HUES48 (cell line): ENCODE results near the gene TULP4.

Experiments
- H3K27ac ChIP-seq: one replicate; pipeline ENCODE4 v1.7.0; 2013; ENCODE audit warnings: low read depth, low read length, inconsistent platforms
- H3K27me3 ChIP-seq: 2 replicates; pipeline ENCODE4 v1.6.1; 2013; ENCODE audit warnings: mild to moderate bottlenecking, low read length; ENCODE audit not compliant: control insufficient read depth, insufficient read depth
- H3K36me3 ChIP-seq: 2 replicates; pipeline ENCODE4 v1.6.1; 2013; ENCODE audit warnings: low read length; ENCODE audit not compliant: control insufficient read depth, insufficient read depth
- H3K4me1 ChIP-seq: 2 replicates; pipeline ENCODE4 v1.6.1; 2013; ENCODE audit warnings: mild to moderate bottlenecking, low read length; ENCODE audit not compliant: control insufficient read depth, insufficient read depth
- H3K4me3 ChIP-seq: 2 replicates; pipeline ENCODE4 v1.5.1; 2013; ENCODE audit warnings: mild to moderate bottlenecking, low read depth, low read length
- H3K9ac ChIP-seq: 2 replicates; pipeline ENCODE4 v1.6.1; 2013; ENCODE audit warnings: mild to moderate bottlenecking, low read depth, low read length, moderate library complexity
- H3K9me3 ChIP-seq: 2 replicates; pipeline ENCODE4 v1.6.1; 2013; ENCODE audit warnings: low read length; ENCODE audit not compliant: control insufficient read depth, insufficient read depth

The TULP4 gene

DNA sequence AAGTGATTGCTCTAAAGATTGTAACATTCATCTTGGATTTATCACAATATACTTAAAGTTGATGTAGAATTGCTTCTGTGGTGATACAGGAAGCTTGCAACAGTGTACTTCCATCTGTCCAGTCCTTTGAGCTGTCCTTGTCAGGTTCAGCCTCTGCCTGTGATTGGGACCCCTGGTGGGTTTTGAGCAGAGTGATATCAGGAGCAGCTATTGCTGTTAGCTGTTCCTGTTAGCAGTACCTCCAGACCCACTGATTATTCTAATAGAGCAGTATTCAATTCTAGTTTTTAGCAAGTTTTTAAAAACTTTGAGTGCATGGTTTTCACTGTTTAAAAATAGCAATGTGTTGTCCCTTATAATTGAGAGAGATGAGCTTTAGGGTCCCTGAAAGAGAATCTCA is 48.8 kb downstream of the TULP4 start:
- Histone ChIP-seq H3K27me3 (no peaks in the 10 kb centered on the region), H3K36me3 (no peaks in the 10 kb centered on the region), H3K4me3 (no peak overlapping the region), H3K9ac (no peak overlapping the region), H3K9me3 (no peaks in the 10 kb centered on the region), H3K4me1 (peaks cover 6% of the 10 kb centered on the region; the same call in 1 of the 2 replicates), H3K27ac (no peak overlapping the region)

DNA sequence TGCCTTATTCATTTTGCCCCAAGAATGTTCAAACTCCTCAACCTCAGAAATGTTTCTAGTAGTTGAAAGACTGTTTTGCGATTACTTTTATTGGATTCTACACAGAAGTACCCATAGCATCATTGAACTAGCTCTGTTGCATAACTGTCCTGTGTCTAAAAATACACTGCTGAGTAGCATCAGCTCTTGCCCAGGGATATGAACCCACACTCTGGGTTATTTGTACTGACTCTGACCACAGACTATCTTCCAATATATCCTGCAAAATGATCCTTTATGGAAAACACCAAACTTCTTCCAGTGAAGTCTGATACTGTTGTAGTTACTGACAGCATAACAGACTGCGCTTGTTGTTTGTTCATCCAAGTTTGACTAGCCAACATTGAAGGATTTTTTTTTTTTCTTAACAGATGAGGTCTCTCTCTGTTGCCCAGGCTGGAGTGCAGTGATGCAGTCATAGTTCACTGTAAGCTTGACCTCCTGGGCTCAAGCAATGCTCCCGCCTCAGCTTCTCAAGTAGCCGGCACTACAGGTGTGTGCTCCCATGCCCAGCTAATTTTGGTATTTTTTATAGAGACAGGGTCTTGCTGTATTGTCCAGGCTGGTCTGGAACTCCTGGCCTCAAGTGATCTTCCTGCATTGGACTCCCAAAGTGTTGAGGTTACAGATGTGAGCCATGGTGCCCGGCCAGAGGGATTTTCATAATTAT is 49.9 kb downstream of the TULP4 start:
- no peaks in the 10 kb centered on the region for H3K9me3 ChIP-seq
- no peak overlapping the region for H3K4me3 ChIP-seq
- no peaks in the 10 kb centered on the region for H3K36me3 ChIP-seq
- no peaks in the 10 kb centered on the region for H3K4me1 ChIP-seq
- H3K9ac ChIP-seq = no peak overlapping the region
- H3K27me3 ChIP-seq = no peaks in the 10 kb centered on the region
- H3K27ac ChIP-seq = no peak overlapping the region

DNA sequence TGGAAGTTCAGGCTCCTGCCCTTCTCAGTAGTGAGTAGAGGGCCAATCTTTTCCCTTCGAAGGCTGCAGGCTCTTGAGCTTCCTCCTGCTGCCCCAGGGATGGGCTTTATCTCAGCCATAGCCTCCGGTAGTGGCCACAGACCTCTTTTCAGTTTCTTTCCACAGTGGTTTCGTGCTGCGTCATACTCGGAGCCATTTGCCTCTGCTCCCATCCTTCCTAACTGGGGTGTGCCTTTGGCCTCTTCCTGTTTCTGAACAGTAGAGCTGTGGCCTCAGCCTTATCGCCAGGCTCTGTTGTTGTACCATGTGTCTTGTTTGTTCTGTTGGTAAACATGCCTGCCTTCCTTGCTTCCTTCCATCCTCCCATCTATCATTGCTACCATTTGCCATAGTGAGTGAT is 54.1 kb downstream of the TULP4 start:
- no peak overlapping the region for H3K9ac ChIP-seq
- H3K4me1 ChIP-seq = no peaks in the 10 kb centered on the region
- H3K27ac ChIP-seq = no peak overlapping the region
- no peak overlapping the region for H3K4me3 ChIP-seq
- no peaks in the 10 kb centered on the region for H3K27me3 ChIP-seq
- H3K9me3 ChIP-seq = no peaks in the 10 kb centered on the region
- H3K36me3 ChIP-seq = no peaks in the 10 kb centered on the region

DNA sequence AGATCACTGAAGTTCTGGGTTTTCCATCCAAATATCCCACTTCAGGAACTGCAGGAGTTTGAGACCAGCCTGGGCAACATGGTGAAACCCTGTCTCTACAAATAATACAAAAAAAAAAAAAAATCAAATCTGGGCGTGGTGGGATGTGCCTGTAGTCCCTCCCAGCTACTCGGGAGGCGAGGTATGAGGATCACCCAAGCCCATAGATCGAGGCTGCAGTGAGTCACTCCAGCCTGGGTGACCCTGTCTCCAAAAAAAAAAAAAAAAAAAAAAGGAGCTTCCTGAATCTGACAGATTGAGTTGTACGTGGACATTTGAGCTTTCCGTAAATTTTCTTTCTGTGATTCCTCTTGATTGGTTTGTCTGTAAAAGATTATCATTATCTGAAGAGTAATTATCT is 55.6 kb downstream of the TULP4 start:
- Histone ChIP-seq H3K27me3 (no peaks in the 10 kb centered on the region), H3K4me3 (no peak overlapping the region), H3K9ac (no peak overlapping the region), H3K9me3 (no peaks in the 10 kb centered on the region), H3K4me1 (no peaks in the 10 kb centered on the region), H3K27ac (no peak overlapping the region), H3K36me3 (no peaks in the 10 kb centered on the region)

DNA sequence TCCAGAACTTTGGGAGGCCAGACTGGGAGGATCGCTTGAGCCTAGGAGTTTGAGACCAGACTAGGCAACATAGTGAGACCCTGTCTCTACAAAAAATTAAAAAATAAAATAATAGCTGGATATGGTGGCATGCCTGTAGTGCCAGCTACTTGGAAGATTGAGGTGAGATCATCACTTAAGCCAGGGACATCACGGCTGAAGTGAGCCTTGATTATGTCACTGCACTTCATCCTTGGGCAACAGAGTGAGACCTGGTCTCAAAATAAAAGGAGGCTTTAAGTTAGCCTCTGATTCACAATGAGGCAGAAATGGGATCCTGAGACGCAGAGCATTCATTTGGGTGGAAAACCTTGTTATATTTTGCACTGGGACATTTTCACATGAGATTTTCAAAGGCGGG is 57.0 kb downstream of the TULP4 start:
- Histone ChIP-seq H3K36me3 (no peaks in the 10 kb centered on the region), H3K27ac (no peak overlapping the region), H3K4me3 (no peak overlapping the region), H3K9ac (no peak overlapping the region), H3K27me3 (no peaks in the 10 kb centered on the region), H3K4me1 (no peaks in the 10 kb centered on the region), H3K9me3 (no peaks in the 10 kb centered on the region)

DNA sequence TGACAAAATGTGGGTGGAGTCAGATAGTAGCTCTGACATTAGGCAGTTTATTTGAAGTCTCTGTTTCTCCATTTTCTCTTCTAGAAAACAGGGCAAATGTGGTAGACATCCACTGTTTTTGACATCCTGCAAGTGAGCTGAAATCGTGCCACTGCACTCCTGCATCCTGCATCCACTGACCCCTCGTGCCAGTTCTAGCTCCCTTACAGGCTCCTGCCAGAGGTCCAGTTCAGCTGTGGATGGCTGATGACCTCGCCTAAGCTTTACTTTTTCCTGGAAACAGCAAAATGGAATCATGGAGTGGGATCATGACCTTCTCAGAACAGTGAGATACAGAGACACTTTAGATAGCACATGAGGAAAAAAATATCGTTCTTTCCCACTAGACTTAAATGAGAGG is 58.5 kb downstream of the TULP4 start:
- Histone ChIP-seq H3K9me3 (no peaks in the 10 kb centered on the region), H3K4me3 (no peak overlapping the region), H3K27ac (no peak overlapping the region), H3K4me1 (no peaks in the 10 kb centered on the region), H3K36me3 (no peaks in the 10 kb centered on the region), H3K9ac (no peak overlapping the region), H3K27me3 (no peaks in the 10 kb centered on the region)

DNA sequence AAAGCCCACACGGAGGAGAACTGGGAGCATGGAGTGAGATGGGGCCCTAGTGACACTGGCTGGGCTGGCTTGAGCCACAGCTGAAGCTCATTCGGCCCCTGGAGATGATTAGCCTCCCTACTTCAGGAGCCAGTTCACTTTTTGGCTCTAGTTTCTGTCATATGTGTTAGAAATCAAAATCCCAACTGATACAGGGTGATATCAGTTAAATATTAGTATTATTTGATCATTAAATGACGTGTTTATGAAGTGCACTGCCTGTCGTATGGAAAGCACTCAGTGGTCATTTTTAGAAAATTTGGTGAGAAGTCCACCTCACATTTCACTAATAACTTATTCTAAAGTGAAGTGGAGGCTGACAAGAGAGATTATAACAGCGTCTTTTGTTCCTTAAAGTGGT is 59.0 kb downstream of the TULP4 start:
- Histone ChIP-seq H3K4me1 (no peaks in the 10 kb centered on the region), H3K27ac (no peak overlapping the region), H3K27me3 (no peaks in the 10 kb centered on the region), H3K36me3 (no peaks in the 10 kb centered on the region), H3K9me3 (no peaks in the 10 kb centered on the region), H3K9ac (no peak overlapping the region), H3K4me3 (no peak overlapping the region)

DNA sequence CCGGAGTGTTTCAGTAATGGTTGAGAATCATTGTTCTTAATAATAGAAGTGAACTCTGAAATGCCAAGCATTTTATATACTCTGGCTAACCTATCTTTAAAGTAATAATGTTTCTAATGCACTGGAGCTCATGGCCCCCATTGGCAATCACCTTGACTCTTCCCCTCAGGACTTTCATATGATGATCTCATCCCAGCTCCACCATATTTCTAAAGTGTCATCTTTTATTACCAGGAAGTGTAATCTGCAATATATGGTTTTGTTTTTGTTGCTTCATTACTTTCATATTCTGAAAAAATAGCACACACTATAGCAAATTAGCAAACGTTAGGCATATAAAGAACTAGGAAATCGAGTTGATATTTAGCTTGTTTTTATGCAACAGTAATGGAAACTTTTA is 60.3 kb downstream of the TULP4 start:
- Histone ChIP-seq H3K27ac (no peak overlapping the region), H3K36me3 (no peaks in the 10 kb centered on the region), H3K4me1 (no peaks in the 10 kb centered on the region), H3K4me3 (no peak overlapping the region), H3K9ac (no peak overlapping the region), H3K9me3 (no peaks in the 10 kb centered on the region), H3K27me3 (no peaks in the 10 kb centered on the region)

DNA sequence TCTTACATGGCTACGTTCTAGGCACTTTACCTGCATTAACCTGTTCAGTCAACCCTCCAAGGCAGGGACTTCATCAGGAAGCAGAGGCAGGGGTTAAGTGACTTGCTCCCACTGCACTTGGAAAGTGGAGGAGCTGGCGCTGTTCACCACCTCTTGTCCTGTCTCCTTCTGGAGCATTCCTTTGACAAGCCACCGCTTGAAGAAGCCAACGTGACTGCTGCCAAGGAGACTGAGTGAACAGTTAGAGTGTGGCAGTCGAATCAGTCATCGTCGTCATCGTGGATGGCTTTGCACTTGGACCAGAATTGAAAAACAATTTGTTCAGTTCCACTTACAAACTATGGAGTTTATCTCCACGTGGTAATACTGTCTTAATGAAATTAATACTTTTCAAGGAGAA is 60.9 kb downstream of the TULP4 start:
- Histone ChIP-seq H3K27ac (no peak overlapping the region), H3K27me3 (no peaks in the 10 kb centered on the region), H3K36me3 (no peaks in the 10 kb centered on the region), H3K9me3 (no peaks in the 10 kb centered on the region), H3K4me3 (no peak overlapping the region), H3K9ac (no peak overlapping the region), H3K4me1 (no peaks in the 10 kb centered on the region)

DNA sequence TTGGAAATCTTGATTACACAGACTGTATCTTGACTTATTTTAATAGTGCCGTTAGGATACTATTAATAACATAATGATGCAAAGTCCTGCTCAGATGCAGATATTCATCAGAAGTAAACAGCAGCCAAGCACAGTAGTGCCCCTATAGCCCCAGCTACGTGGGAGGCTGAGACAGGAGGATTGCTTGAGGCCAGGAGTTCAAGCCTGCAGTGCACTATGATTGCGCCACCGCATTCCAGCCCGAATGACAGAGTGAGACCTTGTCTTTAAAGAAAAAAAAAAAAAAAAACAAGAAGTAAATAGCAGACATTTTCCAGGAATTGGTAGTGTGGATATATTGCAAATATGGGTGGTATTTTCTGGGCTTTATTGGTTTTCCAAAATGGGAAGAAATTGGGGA is 61.8 kb downstream of the TULP4 start:
- H3K27ac ChIP-seq = no peak overlapping the region
- no peaks in the 10 kb centered on the region for H3K9me3 ChIP-seq
- no peaks in the 10 kb centered on the region for H3K27me3 ChIP-seq
- H3K4me3 ChIP-seq = no peak overlapping the region
- H3K36me3 ChIP-seq = no peaks in the 10 kb centered on the region
- no peaks in the 10 kb centered on the region for H3K4me1 ChIP-seq
- no peak overlapping the region for H3K9ac ChIP-seq

DNA sequence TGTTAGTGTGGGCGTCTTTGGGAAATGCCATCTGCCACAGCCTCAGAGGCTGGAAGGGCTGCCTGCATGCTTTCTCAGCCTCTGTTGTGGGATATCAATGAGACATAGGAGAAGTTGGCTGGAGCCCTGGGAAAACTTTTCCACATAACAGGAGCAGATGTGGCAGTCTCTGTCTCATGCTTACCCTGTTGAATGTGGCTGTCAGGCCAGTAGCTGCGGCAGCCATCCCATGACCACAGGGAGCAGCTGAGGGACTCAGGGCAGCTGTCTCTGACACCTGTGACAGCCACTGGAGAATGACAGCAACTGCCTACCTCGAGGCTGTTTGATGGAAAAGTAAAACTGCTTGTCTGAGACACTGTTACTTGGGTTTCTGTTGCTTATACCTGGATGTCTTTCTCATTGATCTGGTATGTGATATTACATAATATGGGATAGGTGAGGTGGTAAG is 64.4 kb downstream of the TULP4 start:
- Histone ChIP-seq H3K27me3 (no peaks in the 10 kb centered on the region), H3K4me1 (0 out of 2 replicates have a peak, but pooled peaks cover 5% of the 10 kb centered on the region), H3K4me3 (no peak overlapping the region), H3K9me3 (no peaks in the 10 kb centered on the region), H3K9ac (no peak overlapping the region), H3K27ac (no peak overlapping the region), H3K36me3 (no peaks in the 10 kb centered on the region)
